ENCODE measurements around the gene SLF2. TPM values are rescaled to one million over a fixed set of nuclear protein-coding genes. Genes with fewer than 3 reads are reported as not detected.

SLF2 gene
- total and polyA plus RNA-seq, 2 of the 8 experiments (the other 6 are each of a cell fraction or from before 2014, with no cell fraction given): 5.5 to 20.9 TPM

DNA sequence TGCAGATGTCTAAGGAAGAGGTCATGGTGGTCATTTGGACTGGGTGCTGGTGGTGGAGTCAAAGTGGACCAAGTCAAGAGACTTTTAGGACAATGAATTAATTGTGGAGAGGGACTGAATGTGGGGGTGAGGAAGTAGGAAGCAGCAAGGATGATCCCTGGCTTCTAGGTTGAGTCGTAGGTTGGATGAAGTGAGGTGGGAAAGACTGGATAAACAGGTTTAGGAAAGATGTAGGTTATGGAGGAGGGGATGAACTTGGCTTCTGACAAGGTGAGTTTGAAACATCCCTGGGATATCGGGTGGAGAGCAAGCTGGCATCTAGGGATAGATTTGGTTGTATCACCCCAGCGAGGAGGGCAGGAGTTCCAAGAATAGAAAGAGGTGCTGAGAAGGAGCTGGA is 64.1 kb downstream of the SLF2 start:
- no peak overlapping the region for H3K14ac ChIP-seq (ENCODE audit: insufficient read length)
- H3K79me2 ChIP-seq (ENCODE audit: control insufficient read depth in 1 of 2, insufficient read depth in 2 of 2, low read length in 2 of 2): no peaks in the 10 kb centered on the region
- no peak overlapping the region for H3K23ac ChIP-seq (ENCODE audit: insufficient read length)
- peaks cover 0 to 11% of the 10 kb centered on the region in 2 experiments for H4K20me1 ChIP-seq (replicated peaks in 1 of 2; ENCODE audit: control insufficient read depth in 1 of 2, insufficient read depth in 2 of 2, low read length in 2 of 2)
- peaks cover 0 to 18% (median 5%) of the 10 kb centered on the region in 4 experiments; a peak in 4 of 8 replicates for H3K36me3 ChIP-seq (ENCODE audit: control insufficient read depth in 2 of 4, insufficient read depth in 4 of 4, low read length in 3 of 4)
- no peak overlapping the region for H3K4ac ChIP-seq (replicated peaks; ENCODE audit: insufficient read length, low read depth, low read length)
- H3K23me2 ChIP-seq (ENCODE audit: low read depth, low read length): no peaks in the 10 kb centered on the region
- peaks cover 0 to 4% (median 1%) of the 10 kb centered on the region in 4 experiments; a peak in 1 of 7 replicates for H3K4me1 ChIP-seq (replicated peaks in 1 of 4; ENCODE audit: control insufficient read depth in 3 of 4, insufficient read depth in 4 of 4, low read length in 3 of 4)
- TF ChIP-seq SUZ12 (IDR thresholded peaks at IDR 0.05; ENCODE audit: low read length): no peak
- TF ChIP-seq SIX5 (IDR thresholded peaks at IDR 0.05; ENCODE audit: low read depth, low read length): no peak
- TF ChIP-seq CBX8 (IDR thresholded peaks at IDR 0.05; ENCODE audit: borderline replicate concordance, low read depth, low read length): no peak
- TF ChIP-seq TAF1 (IDR thresholded peaks at IDR 0.05; ENCODE audit: low read depth, low read length): no peak
- TF ChIP-seq MAX (IDR thresholded peaks at IDR 0.05): no peak
- TF ChIP-seq POLR2AphosphoS5 (IDR thresholded peaks at IDR 0.05; ENCODE audit: low read depth, low read length): no peak
- no peak for TF ChIP-seq NRF1 (IDR thresholded peaks at IDR 0.05; ENCODE audit: low read depth, low read length)
- TF ChIP-seq PHF8 (conservative IDR thresholded peaks at IDR 0.05; ENCODE audit: low read depth, low read length): no peak
- no peak for TF ChIP-seq HDAC6 (IDR thresholded peaks at IDR 0.05; ENCODE audit: low read depth, low read length)
- TF ChIP-seq ASH2L (IDR thresholded peaks at IDR 0.05; ENCODE audit: low read length): no peak
- TF ChIP-seq CTBP2 (IDR thresholded peaks at IDR 0.05; ENCODE audit: borderline replicate concordance, insufficient read depth, insufficient read length, low read length): no peak
- TF ChIP-seq KDM4A (IDR thresholded peaks at IDR 0.05; ENCODE audit: low read depth, low read length, severe bottlenecking): no peak
- TF ChIP-seq CEBPB (IDR thresholded peaks at IDR 0.05; ENCODE audit: low read depth, low read length): no peak
- H4K91ac ChIP-seq (replicated peaks; ENCODE audit: insufficient read length, low read length): no peak overlapping the region
- no peak overlapping the region for H2AK5ac ChIP-seq (ENCODE audit: low read depth, low read length)
- H2BK120ac ChIP-seq (replicated peaks; ENCODE audit: low read depth, low read length): no peak overlapping the region
- WGBS, 2 experiments (ENCODE audit: extremely low coverage in 1 of 2, insufficient coverage in 1 of 2, insufficient read length in 1 of 2, insufficient replicate concordance in 2 of 2, low coverage in 1 of 2, low lambda C conversion rate in 2 of 2, missing lambda C conversion rate in 1 of 2): 92 to 100% methylated on average over 1 to 3 of the region's 3 CpGs
- H2BK15ac ChIP-seq (ENCODE audit: low read length): no peak overlapping the region
- no peak overlapping the region for H3K9ac ChIP-seq (replicated peaks in 1 of 4; ENCODE audit: extremely low read depth in 1 of 4, low read depth in 3 of 4, low read length in 3 of 4)
- DNase-seq (ENCODE audit: low read depth in 1 of 2, low spot score in 2 of 2) (no peak), FAIRE-seq (no peak)
- no peak overlapping the region for H4K5ac ChIP-seq (ENCODE audit: insufficient read length, low read depth, low read length)
- ChIA-PET CTCF (ENCODE audit: partially characterized antibody) (interaction anchor here (1.1 to 2.7 kb wide), 4 partner anchors 8 to 38 kb away, joined by 4 to 9 read pairs (median 4); no protein-coding TSS in a partner anchor), POLR2A (ENCODE audit: partially characterized antibody) (interaction anchor here (1.0 to 1.7 kb wide), 5 partner anchors 8 to 14 kb away, joined by 3 to 8 read pairs (median 4); partner anchors contain the start of genes MRPL43 and TWNK)
- no peak overlapping the region for H3K4me3 ChIP-seq (ENCODE audit: extremely low read depth in 1 of 4, insufficient read depth in 2 of 4, low read depth in 3 of 4, low read length in 4 of 4)
- no peak overlapping the region for H3K18ac ChIP-seq (ENCODE audit: extremely low read depth, low read length)
- no peak overlapping the region for H2BK20ac ChIP-seq (ENCODE audit: low read length)
- H4K8ac ChIP-seq (ENCODE audit: extremely low read depth, insufficient read depth, low read length): no peak overlapping the region
- H3K27me3 ChIP-seq (replicated peaks in 1 of 4; ENCODE audit: control insufficient read depth in 3 of 4, extremely low read depth in 1 of 4, insufficient read depth in 3 of 4, low read length in 3 of 4): no peaks in the 10 kb centered on the region
- no peak overlapping the region for H2AFZ ChIP-seq (ENCODE audit: low read length)
- H2BK12ac ChIP-seq (ENCODE audit: low read depth, low read length): no peak overlapping the region
- no peak overlapping the region for H3K27ac ChIP-seq (ENCODE audit: low read depth, low read length)
- no peak overlapping the region for H3K56ac ChIP-seq (replicated peaks; ENCODE audit: insufficient read length, low read depth, low read length)
- no peak overlapping the region for H2BK5ac ChIP-seq (ENCODE audit: low read depth, low read length)
- no peaks in the 10 kb centered on the region for H3K79me1 ChIP-seq (ENCODE audit: low read depth, low read length)
- H3K4me2 ChIP-seq (ENCODE audit: insufficient read depth in 1 of 2, low read depth in 2 of 2, low read length in 2 of 2): no peak overlapping the region
- no peaks in the 10 kb centered on the region for H3K9me3 ChIP-seq (ENCODE audit: insufficient read depth in 2 of 2, low read depth in 1 of 2, low read length in 1 of 2)
